Adrenal gland (tissue), 5 donors: Measurements from ENCODE around the gene MEGF11.

Experiments used
- CTCF ChIP-seq, 6 experiments: fragments of 450-650 bp in 4 of 6; fragments of 200-600 bp in 2 of 6; sonication (generic) in 1 of 6; IDR thresholded peaks; 1 replicate in 5 of 6; 2 replicates in 1 of 6; pipeline versions ENCODE4 v1.5.1 to v1.8.0; 2016 to 2021; ENCODE audit warnings: antibody characterized with exemption in 6 of 6, mild to moderate bottlenecking in 2 of 6, moderate library complexity in 1 of 6
- POLR2A ChIP-seq, 2 donors: fragments of 450-650 bp; IDR thresholded peaks; one replicate each; pipeline ENCODE4 v1.6.1; 2017; ENCODE audit warnings: antibody characterized with exemption in 2 of 2, mild to moderate bottlenecking in 2 of 2, moderate library complexity in 1 of 2
- donor health status: DM: no; HTN: no; CAD: no.

DNA sequence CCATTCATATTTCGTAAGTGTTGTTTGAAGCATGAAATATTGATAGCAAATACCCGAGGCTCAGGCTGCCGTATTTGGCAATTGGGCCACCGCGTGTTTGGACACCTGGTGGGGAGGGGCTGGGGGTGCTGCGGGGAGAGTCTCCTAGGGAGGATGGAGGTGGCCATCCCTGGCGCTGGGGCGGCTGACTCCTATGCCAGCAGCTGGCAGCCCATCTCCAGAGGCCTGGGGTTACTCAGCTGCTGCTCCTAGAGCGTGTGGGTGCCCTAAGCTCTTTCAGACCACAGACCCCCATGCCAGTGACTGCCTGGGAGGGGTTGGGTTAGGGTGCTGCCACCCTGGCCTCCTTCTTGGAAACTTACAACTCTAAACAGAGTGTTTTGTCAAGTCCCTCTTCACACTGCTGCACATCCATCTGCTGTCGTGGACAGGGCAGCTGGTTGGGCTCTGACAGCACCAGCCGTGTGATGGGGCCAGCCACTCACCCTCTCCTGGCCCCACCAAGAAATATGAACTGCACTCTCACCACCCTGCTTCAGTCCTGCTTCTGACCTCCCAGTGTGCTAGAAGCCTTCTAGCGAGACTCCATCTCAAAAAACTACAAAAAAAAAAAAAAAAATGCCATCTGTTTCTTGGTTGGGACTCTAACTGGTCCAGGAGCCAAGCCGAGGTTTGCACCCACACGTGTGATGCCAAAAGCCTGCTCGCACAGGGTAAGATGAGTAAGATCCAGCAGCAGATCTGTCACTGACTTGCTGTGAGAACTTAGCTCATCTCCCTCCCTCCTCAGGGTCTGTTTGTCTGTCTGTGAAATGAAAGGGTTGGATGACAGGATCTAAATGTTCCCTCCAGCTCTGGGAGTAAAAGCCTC lies 156.2 kb downstream of the MEGF11 start:
- no peak for TF ChIP-seq CTCF (IDR thresholded peaks at IDR 0.05)
- no peak for TF ChIP-seq POLR2A (IDR thresholded peaks at IDR 0.05)
